Measurements from ENCODE around the gene ERG28.

Gene ERG28

DNA sequence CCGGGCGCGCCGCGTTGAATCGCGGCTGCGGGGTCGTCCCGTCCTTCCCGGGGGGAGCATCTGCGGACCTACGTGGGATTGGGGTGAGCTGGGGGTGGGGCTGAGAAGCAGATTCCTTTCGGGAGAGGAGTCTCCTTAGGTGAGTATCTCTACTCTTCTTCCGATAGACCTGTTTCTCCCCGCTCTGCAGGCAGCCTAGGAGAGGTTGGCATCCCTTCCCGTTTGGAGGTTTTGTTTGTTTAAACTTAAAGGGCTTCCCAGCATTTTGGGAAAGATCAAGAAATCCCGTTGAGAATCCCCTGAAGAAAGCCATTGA is 781 bp upstream of the ERG28 start (continued):
- TF ChIP-seq SP3 (tag by site-specific recombination; IDR thresholded peaks at IDR 0.05) (no peak), ZBTB17 (tag by site-specific recombination; IDR thresholded peaks at IDR 0.05) (0 out of 2 replicates have a peak, but pooled peaks have one; percentile 22), ZNF837 (tag by site-specific recombination; IDR thresholded peaks at IDR 0.05) (no peak), MYNN (tag by site-specific recombination; IDR thresholded peaks at IDR 0.05; ENCODE audit: borderline replicate concordance) (no peak)
- TF ChIP-seq, protein P1, sequence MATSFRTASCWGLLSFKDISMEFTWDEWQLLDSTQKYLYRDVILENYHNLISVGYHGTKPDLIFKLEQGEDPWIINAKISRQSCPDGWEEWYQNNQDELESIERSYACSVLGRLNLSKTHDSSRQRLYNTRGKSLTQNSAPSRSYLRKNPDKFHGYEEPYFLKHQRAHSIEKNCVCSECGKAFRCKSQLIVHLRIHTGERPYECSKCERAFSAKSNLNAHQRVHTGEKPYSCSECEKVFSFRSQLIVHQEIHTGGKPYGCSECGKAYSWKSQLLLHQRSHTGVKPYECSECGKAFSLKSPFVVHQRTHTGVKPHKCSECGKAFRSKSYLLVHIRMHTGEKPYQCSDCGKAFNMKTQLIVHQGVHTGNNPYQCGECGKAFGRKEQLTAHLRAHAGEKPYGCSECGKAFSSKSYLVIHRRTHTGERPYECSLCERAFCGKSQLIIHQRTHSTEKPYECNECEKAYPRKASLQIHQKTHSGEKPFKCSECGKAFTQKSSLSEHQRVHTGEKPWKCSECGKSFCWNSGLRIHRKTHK (tag by site-specific recombination; IDR thresholded peaks at IDR 0.05) = no peak

DNA sequence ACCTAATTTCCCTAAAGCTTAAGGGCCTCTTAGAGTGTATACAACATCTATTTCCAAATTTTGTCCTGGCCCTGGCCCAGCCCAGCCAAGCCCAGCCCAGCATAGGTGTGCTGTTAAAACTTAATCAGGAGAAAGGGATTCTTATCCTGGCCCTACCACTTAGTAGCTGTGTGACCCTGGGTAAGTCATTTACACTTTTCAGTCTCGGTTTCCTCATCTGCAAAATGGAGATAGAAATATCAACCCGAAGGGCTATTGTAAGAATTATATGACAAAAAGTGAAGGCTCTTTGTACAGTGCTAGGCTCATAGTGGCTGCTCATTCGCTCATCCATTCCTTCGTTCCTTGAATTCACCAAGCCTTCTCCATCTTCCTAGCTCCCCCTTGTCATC is 442 bp downstream of the ERG28 start:
- H3K9me3 ChIP-seq (ENCODE audit: control insufficient read depth, insufficient read depth, low read depth, low read length) = no peaks in the 10 kb centered on the region
- peak overlapping the region; percentile 79; the same call in 1 of the 2 replicates for H3K27ac ChIP-seq (ENCODE audit: extremely low read depth, low read depth, low read length)
- H3K4me1 ChIP-seq (ENCODE audit: control insufficient read depth, insufficient read depth, low read length) = peaks cover 3% of the 10 kb centered on the region; the same call in 1 of the 2 replicates
- ChIA-PET POLR2A (interaction anchor here (0.6 to 1.9 kb wide), 15 partner anchors 8 to 540 kb away, joined by 3 to 19 read pairs (median 6); partner anchors contain the start of gene FLVCR2), CTCF (interaction anchor here (0.7 to 13.9 kb wide), 4 partner anchors 10 to 322 kb away, joined by 3 to 266 read pairs (median 4); partner anchors contain the start of genes FLVCR2 and TGFB3)
- H3K36me3 ChIP-seq (ENCODE audit: control insufficient read depth in 2 of 2, insufficient read depth in 1 of 2, low read length in 2 of 2) = peaks cover 26 to 46% of the 10 kb centered on the region in 2 experiments
- H3K4me3 ChIP-seq (ENCODE audit: low read depth, low read length) = peak overlapping the region; percentile 96
- TF ChIP-seq PRDM1 (tag by site-specific recombination; IDR thresholded peaks at IDR 0.05) = no peak
- TF ChIP-seq, protein P2, sequence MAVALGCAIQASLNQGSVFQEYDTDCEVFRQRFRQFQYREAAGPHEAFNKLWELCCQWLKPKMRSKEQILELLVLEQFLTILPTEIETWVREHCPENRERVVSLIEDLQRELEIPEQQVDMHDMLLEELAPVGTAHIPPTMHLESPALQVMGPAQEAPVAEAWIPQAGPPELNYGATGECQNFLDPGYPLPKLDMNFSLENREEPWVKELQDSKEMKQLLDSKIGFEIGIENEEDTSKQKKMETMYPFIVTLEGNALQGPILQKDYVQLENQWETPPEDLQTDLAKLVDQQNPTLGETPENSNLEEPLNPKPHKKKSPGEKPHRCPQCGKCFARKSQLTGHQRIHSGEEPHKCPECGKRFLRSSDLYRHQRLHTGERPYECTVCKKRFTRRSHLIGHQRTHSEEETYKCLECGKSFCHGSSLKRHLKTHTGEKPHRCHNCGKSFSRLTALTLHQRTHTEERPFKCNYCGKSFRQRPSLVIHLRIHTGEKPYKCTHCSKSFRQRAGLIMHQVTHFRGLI (tag by site-specific recombination; IDR thresholded peaks at IDR 0.05) = peak; percentile 20; the same call in 1 of the 2 replicates

DNA sequence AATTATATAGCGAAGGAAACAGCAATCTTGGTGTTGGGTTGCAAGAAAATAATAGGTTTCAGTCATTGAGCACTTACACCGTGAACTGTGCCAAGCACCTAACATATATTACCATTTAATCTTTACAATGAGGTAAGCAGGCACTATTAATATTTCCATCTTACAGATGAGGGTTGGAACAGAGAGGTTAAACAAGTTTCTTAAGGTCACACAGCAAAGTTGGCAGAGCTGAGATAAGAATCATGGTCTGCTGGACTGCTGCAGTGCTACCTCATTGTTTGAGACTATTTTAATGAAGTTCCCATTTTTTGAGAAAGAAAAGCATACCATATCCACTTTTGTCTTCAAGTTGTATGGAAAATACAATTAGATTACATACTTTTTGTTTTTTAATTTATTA is 1.7 kb downstream of the ERG28 start:
- ChIA-PET POLR2A (interaction anchor here (0.7 kb wide), 1 partner anchor 163 kb away, joined by 3 read pairs; no protein-coding TSS in a partner anchor), CTCF (interaction anchor here (0.7 to 13.9 kb wide), 4 partner anchors 9 to 360 kb away, joined by 3 to 266 read pairs (median 3); partner anchors contain the start of gene FLVCR2)
- TF ChIP-seq ZNF768 (tag by site-specific recombination; IDR thresholded peaks at IDR 0.05) (peak; percentile 51; the same call in 1 of the 2 replicates), ZSCAN23 (tag by site-specific recombination; IDR thresholded peaks at IDR 0.05) (no peak)
- Histone ChIP-seq H3K36me3 (ENCODE audit: control insufficient read depth in 2 of 2, insufficient read depth in 1 of 2, low read length in 2 of 2) (peaks cover 23 to 51% of the 10 kb centered on the region in 2 experiments), H3K4me1 (ENCODE audit: control insufficient read depth, insufficient read depth, low read length) (peaks cover 3% of the 10 kb centered on the region; the same call in 1 of the 2 replicates), H3K9me3 (ENCODE audit: control insufficient read depth, insufficient read depth, low read depth, low read length) (no peaks in the 10 kb centered on the region), H3K27ac (ENCODE audit: extremely low read depth, low read depth, low read length) (no peak overlapping the region), H3K4me3 (ENCODE audit: low read depth, low read length) (no peak overlapping the region)

DNA sequence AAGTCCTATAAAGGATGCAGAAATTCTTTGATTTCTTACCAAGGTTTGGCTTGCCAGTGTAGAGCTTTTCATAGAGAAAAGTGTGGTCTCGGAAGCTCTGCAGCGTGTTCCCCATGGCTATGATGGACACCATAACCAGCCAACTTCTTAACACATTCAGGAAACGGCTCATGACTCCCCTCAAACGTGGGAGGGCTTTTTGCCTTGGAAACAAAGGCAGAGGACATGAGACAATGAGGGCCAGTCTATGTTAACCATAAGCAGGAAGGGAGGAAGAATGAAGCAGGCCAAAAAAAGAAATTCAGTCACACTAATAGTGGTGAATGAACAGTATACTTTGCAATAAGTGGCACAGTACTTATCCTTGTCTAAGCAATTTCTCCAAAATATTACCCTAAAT is 3.3 kb downstream of the ERG28 start:
- Histone ChIP-seq H3K9me3 (ENCODE audit: control insufficient read depth, insufficient read depth, low read depth, low read length) (no peaks in the 10 kb centered on the region), H3K4me1 (ENCODE audit: control insufficient read depth, insufficient read depth, low read length) (peaks cover 3% of the 10 kb centered on the region; the same call in 1 of the 2 replicates), H3K4me3 (ENCODE audit: low read depth, low read length) (no peak overlapping the region), H3K27ac (ENCODE audit: extremely low read depth, low read depth, low read length) (no peak overlapping the region), H3K36me3 (ENCODE audit: control insufficient read depth in 2 of 2, insufficient read depth in 1 of 2, low read length in 2 of 2) (peaks cover 22 to 50% of the 10 kb centered on the region in 2 experiments)
- ChIA-PET POLR2A (no interaction called here), CTCF (interaction anchor here (0.6 to 13.9 kb wide), 4 partner anchors 16 to 138 kb away, joined by 3 to 266 read pairs (median 4); partner anchors contain the start of gene FLVCR2)
- TF ChIP-seq ZBTB17 (tag by site-specific recombination; IDR thresholded peaks at IDR 0.05) (no peak), ZNF335 (tag by site-specific recombination; conservative IDR thresholded peaks at IDR 0.05) (no peak), ZNF341 (tag by site-specific recombination; IDR thresholded peaks at IDR 0.05; ENCODE audit: low read depth) (no peak), ZNF707 (tag by site-specific recombination; IDR thresholded peaks at IDR 0.05) (no peak), ZNF510 (tag by site-specific recombination; IDR thresholded peaks at IDR 0.05; ENCODE audit: insufficient replicate concordance) (no peak), ZNF658 (tag by site-specific recombination; IDR thresholded peaks at IDR 0.05) (no peak), ZNF140 (tag by site-specific recombination; IDR thresholded peaks at IDR 0.05) (no peak), ZNF561 (tag by site-specific recombination; IDR thresholded peaks at IDR 0.05; ENCODE audit: borderline replicate concordance) (no peak)
- TF ChIP-seq, protein P1 (tag by site-specific recombination; IDR thresholded peaks at IDR 0.05) = no peak

Measured in HEK293 (cell line).